GM18505 (cell line): Measurements from ENCODE around the gene GAL3ST1.

ENCODE experiments used
- ATAC-seq: cut with Tn5 transposase; IDR thresholded peaks from one replicate; pipeline ENCODE4 v1.9.1; 2021; ENCODE audit not compliant: unreplicated experiment
- POLR2A ChIP-seq: IDR thresholded peaks from 4 replicates; pipeline ENCODE4 v1.6.1; 2011; ENCODE audit warnings: borderline replicate concordance; ENCODE audit not compliant: insufficient read depth, insufficient read length; ENCODE audit errors: extremely low read depth

The GAL3ST1 gene

DNA sequence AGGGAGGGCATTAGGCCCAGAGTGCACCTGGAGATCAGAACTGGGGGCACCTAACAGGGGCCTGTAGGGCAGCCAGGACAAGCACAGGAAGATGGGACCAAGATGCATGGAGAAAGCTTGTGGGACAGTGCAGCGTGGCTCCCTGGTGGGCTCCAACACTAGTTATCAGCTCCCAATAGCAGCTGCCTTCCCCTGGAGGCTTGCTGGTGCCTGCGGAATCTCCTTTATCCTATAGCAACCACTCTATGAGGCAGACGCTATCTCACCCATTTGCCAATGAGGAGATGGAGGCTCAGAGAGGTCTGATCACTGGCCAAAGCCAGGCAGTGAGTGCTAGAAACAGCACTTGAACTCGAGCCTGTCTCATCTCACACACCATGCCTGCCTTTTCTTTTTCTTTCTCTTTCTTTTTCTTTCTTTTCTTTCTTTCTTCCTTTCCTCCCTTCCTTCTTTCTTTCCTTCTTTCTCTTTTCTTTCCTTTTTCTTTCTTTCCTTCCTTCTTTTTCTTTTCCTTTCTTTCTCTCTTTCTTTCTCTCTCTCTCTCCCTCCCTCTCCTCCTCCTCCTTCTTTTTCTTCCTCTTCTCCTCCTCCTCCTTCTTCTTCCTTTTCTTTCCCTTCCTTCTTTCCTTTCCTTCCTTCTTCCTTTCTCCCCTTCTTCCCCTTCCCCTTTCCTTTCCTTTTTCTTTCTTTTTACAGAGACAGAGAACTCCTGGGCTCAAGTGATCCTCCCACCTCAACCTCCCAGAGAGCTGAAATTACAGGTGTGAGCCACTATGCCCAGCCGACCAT, 52.9 kb downstream of the GAL3ST1 start:
- no peak for ATAC-seq
- TF ChIP-seq POLR2A, result no peak

GRCh38 chr22:30519842-30520425, 54.5 kb downstream of the GAL3ST1 start:
- ATAC-seq, result no peak
- no peak for TF ChIP-seq POLR2A

DNA sequence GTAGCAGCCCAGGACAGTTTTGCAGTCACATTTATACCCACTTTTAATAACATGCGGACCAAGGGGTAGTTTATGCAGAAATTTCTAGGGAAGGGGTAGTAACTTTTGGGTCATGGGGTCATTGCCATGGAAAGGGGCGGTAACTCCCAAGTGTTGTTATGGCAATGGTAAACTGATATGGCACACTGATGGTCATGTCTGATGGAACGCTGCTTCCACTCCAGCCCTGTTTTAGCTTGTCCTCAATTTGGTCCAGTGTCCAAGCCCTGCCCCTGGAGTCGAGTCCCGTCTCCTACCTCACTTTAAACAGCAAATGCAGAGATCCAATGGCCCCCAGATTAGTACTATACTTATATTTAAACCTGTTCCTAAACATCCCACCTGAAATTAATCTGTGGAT, 57.7 kb downstream of the GAL3ST1 start:
- no peak for ATAC-seq
- TF ChIP-seq POLR2A, result no peak

GRCh38 chr22:30516273-30516672, 58.2 kb downstream of the GAL3ST1 start:
- no peak for TF ChIP-seq POLR2A
- no peak for ATAC-seq

- TF ChIP-seq POLR2A, result no peak
- no peak for ATAC-seq
Measured at GRCh38 chr22:30514252-30514651, 60.2 kb downstream of the GAL3ST1 start.

- ATAC-seq, result no peak
- no peak for TF ChIP-seq POLR2A
Measured at GRCh38 chr22:30513462-30513861, 61.0 kb downstream of the GAL3ST1 start.

- TF ChIP-seq POLR2A, result no peak
- no peak for ATAC-seq
Measured at GRCh38 chr22:30511911-30512310, 62.6 kb downstream of the GAL3ST1 start.

DNA sequence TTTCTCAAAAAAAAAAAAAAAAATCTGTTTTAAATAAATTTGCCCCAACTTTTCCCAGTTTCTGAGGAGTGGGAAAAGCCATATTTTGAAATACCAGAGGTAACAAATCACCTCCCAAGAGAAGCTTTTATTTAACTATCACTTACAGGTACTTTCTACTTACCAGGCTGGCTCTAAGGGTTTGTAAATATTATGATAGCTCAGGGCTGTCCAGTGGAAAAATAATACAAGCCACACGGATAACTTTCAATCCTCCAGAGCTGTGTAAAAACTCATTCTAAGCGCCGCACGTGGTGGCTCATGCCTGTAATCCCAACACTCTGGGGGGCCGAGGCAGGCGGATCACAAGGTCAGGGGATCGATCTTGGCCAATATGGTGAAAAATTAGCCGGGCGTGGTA, 63.4 kb downstream of the GAL3ST1 start:
- TF ChIP-seq POLR2A, result no peak
- no peak for ATAC-seq

GRCh38 chr22:30508216-30508615, 66.2 kb downstream of the GAL3ST1 start:
- no peak for TF ChIP-seq POLR2A
- no peak for ATAC-seq

DNA sequence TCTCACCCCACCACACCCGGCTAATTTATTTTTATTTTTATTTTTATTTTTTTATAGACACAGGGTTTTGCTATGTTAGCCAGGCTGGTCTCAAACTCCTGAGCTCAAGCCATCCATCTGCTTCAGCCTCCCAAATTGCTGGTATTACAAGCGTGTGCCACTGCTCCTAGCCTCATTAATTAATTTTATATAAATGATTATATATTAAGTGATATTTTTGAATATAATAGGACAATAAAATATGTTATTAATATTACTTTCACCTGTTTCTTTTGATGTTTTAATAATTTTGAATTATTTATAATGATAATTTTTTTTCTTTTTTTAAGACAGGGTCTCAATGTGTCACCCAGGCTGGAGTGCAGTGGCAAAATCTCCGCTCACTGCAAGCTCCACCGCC, 66.8 kb downstream of the GAL3ST1 start:
- no peak for TF ChIP-seq POLR2A
- no peak for ATAC-seq

GRCh38 chr22:30506507-30506968, 67.9 kb downstream of the GAL3ST1 start:
- TF ChIP-seq POLR2A, result no peak
- ATAC-seq, result no peak
